Measurements from ENCODE around the gene DRC1.

DRC1 gene

DNA sequence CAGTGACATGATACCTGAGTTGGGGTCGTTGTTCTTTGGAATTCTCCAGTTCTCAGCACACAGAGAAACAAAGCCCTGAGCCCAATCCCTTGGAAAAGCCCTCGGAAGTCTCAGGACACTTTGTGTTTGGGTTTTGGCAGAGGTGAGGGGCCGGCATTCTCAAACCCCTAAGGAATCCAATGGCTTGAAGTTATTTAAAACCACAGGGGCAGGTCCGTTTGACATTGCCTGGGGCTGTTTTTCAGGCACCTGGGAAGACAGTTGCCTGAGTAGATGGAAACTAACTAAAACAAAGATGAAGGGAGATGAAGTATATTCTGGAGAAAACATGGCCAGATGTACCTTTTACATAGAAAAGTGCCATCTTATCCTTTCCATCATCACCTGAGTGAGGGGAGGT lies 98.7 kb downstream of the DRC1 start:
- no peak for DNase-seq

DNA sequence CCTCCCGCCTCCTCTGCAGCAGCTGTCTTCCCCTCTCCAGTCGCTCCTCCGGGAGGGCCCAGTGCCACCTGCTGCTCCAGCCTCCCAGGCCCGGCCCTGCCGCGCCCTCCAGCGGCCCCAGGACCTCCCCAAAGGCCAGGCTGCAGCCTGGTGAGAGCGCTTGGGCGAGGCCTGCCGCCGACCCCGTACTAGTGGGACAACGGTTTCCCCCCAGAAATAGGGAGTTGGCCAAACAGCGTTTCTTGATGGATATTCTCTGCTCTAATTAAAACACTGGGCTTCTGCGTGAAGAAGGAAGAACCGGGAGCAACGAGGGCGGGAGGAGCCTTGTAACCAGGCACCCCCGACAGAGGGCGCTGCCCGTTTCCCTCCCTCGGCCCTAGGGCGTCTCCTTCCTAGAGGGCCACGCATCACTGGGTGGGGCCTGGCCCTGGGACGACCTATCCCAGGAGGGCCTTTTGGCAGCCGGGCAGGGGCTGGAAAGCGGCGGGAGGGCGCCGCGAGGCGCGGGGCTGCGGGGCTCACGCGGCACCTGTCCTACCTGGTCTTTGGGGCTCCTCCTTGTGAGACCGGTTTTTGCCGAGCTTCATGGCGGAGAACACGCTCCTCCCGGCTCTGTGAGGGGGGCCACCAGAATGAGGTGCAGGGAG lies 101.6 kb downstream of the DRC1 start:
- DNase-seq = peak; percentile 85

DNA sequence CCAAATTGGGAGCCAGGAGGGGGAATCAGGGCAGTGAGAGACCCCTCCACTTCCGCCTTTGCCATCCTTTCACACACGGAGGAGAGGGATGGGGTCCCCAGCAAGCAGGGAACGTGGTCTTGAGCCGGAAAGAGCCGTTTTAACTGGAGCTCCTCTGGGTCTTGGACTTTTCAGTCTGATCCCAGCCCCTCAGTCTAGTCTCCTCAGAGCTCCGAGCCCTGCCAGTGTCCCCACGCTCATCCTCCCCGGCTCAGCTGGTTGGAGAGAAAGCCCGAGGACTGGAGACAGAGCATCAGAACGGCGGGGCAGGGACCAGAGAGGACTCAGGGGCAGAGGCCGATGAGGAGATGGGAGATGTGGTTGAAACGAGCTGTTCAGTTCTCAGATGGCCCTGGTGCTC lies 102.3 kb downstream of the DRC1 start:
- no peak for DNase-seq

DNA sequence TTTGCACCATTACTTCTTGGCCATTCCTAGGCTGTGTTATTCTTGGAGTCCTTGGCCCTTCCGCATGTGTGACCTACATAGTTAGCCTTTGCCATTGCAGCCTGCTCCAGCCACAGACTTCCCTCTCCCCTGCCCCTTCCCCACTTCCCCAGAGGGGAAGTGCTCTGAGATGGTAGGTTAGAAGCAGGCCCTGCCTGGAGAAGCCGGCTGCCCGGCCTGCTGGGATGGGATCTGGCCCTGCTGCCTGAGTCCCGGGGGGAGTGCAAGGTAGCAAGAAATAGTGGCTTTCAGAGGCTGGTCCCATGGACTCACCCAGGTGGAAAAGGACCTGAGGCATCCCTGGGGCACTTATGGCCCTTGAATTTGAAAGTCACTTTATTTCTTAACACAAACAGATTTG lies 104.6 kb downstream of the DRC1 start:
- no peak for DNase-seq
